ENCODE measurements around the gene SH3RF2. TPM values are rescaled to one million over a fixed set of nuclear protein-coding genes. Genes with fewer than 3 reads are reported as not detected.

The SH3RF2 gene
- total and polyA plus RNA-seq, 2 donors (not counting 3 experiments of a cell fraction or from before 2014, with no cell fraction given): 0.54 to 0.84 TPM

DNA sequence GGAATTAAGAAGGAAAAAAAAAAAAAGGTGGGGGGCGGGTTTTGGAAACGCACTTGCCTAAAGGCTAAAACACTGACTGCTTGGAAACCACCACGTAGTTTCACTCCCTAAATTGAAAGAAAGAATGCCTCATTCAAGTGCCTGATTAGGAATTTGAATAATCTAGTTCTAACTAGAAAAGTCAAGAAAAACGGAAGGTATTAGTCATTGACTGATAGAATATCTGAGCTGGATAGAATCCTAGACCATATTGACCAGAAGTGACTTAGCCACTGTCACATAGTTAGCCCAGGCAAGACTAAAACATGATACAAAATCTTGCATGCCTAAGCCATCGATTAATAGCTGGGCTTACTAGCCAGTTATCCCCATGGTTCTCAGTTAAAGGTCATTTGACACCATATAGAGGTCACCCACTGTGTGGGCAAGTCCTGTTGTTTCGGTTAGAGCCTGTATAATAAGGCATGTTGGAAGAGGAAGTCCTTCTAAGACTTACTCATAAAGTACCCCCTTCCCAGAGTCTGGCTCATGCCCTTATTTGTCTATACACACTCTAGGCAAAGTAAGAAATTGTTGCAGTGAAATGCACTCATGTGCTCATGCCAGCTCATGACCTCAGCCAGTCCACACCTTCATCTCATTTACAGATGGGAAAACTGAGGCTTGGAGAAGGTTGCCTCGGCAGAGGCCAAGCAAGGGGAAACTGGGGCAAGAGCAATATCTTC lies 40.2 kb downstream of the SH3RF2 start:
- Histone ChIP-seq H3K4me2 (ENCODE audit: insufficient read depth, low read length) (peak overlapping the region; percentile 44), H3K9me1 (replicated peaks; ENCODE audit: control insufficient read depth, extremely low read depth, insufficient read depth, low read length) (no peaks in the 10 kb centered on the region), H3K4me3 (replicated peaks in 1 of 3; ENCODE audit: insufficient read depth in 1 of 3, low read depth in 1 of 3, low read length in 3 of 3) (no peak overlapping the region), H3K27me3 (ENCODE audit: control insufficient read depth in 2 of 2, insufficient read depth in 2 of 2, low read length in 2 of 2) (no peaks in the 10 kb centered on the region), H2AFZ (ENCODE audit: low read depth, low read length) (peak overlapping the region; percentile 53), H3K4me1 (ENCODE audit: control insufficient read depth, extremely low read depth, insufficient read depth, low read length) (peaks cover 20% of the 10 kb centered on the region), H3K9me3 (replicated peaks; ENCODE audit: control insufficient read depth, insufficient read depth, low read length) (no peaks in the 10 kb centered on the region), H3K36me3 (ENCODE audit: control insufficient read depth in 2 of 2, extremely low read depth in 1 of 2, insufficient read depth in 2 of 2, low read length in 2 of 2) (no peaks in the 10 kb centered on the region), H3K79me2 (ENCODE audit: control insufficient read depth, insufficient read depth, low read length) (no peaks in the 10 kb centered on the region), H3K9ac (replicated peaks; ENCODE audit: extremely low read depth, insufficient read depth, low read length) (no peak overlapping the region), H3K27ac (ENCODE audit: insufficient read depth, low read depth, low read length) (peak overlapping the region; percentile 56), H4K20me1 (replicated peaks; ENCODE audit: control insufficient read depth, extremely low read depth, insufficient read depth, low read length) (no peaks in the 10 kb centered on the region)
- POLR2A ChIA-PET: interaction anchor here (1.2 kb wide), 1 partner anchor 51 kb away, joined by 3 read pairs; no protein-coding TSS in a partner anchor
- TF ChIP-seq POLR2AphosphoS5 (IDR thresholded peaks at IDR 0.05; ENCODE audit: insufficient read depth, low read depth, low read length) (peak; percentile 18), FOS (IDR thresholded peaks at IDR 0.05; ENCODE audit: borderline replicate concordance, insufficient read depth, low read length) (peak; percentile 60), MYC (IDR thresholded peaks at IDR 0.05; ENCODE audit: low read depth, low read length) (no peak), POLR2A (IDR thresholded peaks at IDR 0.05; ENCODE audit: low read depth, low read length) (no peak)
- BruUV-seq (replicated peaks): TSS peak; percentile 86
- peak; percentile 70 for FAIRE-seq
- peak; percentile 55 for DNase-seq (ENCODE audit: low read depth, low spot score)
- intact Hi-C loops (cut with micrococcal nuclease): loop anchor here (2.0 to 5.0 kb wide), 3 partner anchors 66 to 142 kb away; partner anchors contain the start of gene PRELID2
- CTCF ChIA-PET: interaction anchor here (0.9 to 1.2 kb wide), 4 partner anchors 10 to 89 kb away, joined by 3 to 5 read pairs (median 4); no protein-coding TSS in a partner anchor
- dilution Hi-C loops (cut with MboI; ENCODE audit: extremely low pct_ligation_motif_present, low sequenced_read_pairs): no loop called here

GRCh38 chr5:145978171-145978570 lies 41.8 kb downstream of the SH3RF2 start:
- Histone ChIP-seq H3K9me1 (replicated peaks; ENCODE audit: control insufficient read depth, extremely low read depth, insufficient read depth, low read length) (no peaks in the 10 kb centered on the region), H2AFZ (ENCODE audit: low read depth, low read length) (no peak overlapping the region), H3K27ac (ENCODE audit: insufficient read depth, low read depth, low read length) (no peak overlapping the region), H3K36me3 (ENCODE audit: control insufficient read depth in 2 of 2, extremely low read depth in 1 of 2, insufficient read depth in 2 of 2, low read length in 2 of 2) (no peaks in the 10 kb centered on the region), H3K4me2 (ENCODE audit: insufficient read depth, low read length) (no peak overlapping the region), H3K4me1 (ENCODE audit: control insufficient read depth, extremely low read depth, insufficient read depth, low read length) (peaks cover 20% of the 10 kb centered on the region), H3K9me3 (replicated peaks; ENCODE audit: control insufficient read depth, insufficient read depth, low read length) (no peaks in the 10 kb centered on the region), H3K79me2 (ENCODE audit: control insufficient read depth, insufficient read depth, low read length) (no peaks in the 10 kb centered on the region), H3K9ac (replicated peaks; ENCODE audit: extremely low read depth, insufficient read depth, low read length) (no peak overlapping the region), H3K27me3 (ENCODE audit: control insufficient read depth in 2 of 2, insufficient read depth in 2 of 2, low read length in 2 of 2) (no peaks in the 10 kb centered on the region), H3K4me3 (replicated peaks in 1 of 3; ENCODE audit: insufficient read depth in 1 of 3, low read depth in 1 of 3, low read length in 3 of 3) (no peak overlapping the region), H4K20me1 (replicated peaks; ENCODE audit: control insufficient read depth, extremely low read depth, insufficient read depth, low read length) (no peaks in the 10 kb centered on the region)
- CTCF ChIA-PET: no interaction called here
- no TSS peak for BruUV-seq (replicated peaks)
- TF ChIP-seq POLR2A (IDR thresholded peaks at IDR 0.05; ENCODE audit: low read depth, low read length) (no peak), MYC (IDR thresholded peaks at IDR 0.05; ENCODE audit: low read depth, low read length) (no peak), MAX (IDR thresholded peaks at IDR 0.05; ENCODE audit: insufficient read depth, insufficient read length) (no peak), FOS (IDR thresholded peaks at IDR 0.05; ENCODE audit: borderline replicate concordance, insufficient read depth, low read length) (no peak), CTCF (IDR thresholded peaks at IDR 0.05; ENCODE audit: extremely low read depth in 1 of 2, insufficient read depth in 1 of 2, low read depth in 1 of 2, low read length in 2 of 2) (no peak), EZH2 (IDR thresholded peaks at IDR 0.05; ENCODE audit: borderline replicate concordance, low read depth, low read length, severe bottlenecking) (no peak), GATA2 (IDR thresholded peaks at IDR 0.05; ENCODE audit: insufficient read depth, insufficient read length, low read depth, low read length) (no peak), JUN (IDR thresholded peaks at IDR 0.05; ENCODE audit: borderline replicate concordance, insufficient read depth, insufficient read length, low read depth) (no peak), POLR2AphosphoS5 (IDR thresholded peaks at IDR 0.05; ENCODE audit: insufficient read depth, low read depth, low read length) (no peak)
- dilution Hi-C loops (cut with MboI; ENCODE audit: extremely low pct_ligation_motif_present, low sequenced_read_pairs): no loop called here
- intact Hi-C loops (cut with micrococcal nuclease): loop anchor here (5.0 kb wide), 1 partner anchor 121 kb away; no protein-coding TSS in a partner anchor
- FAIRE-seq (no peak), DNase-seq (ENCODE audit: low read depth, low spot score) (no peak)
- POLR2A ChIA-PET: no interaction called here
